Measurements from ENCODE around the gene CCDC57. TPM values are rescaled to one million over a fixed set of nuclear protein-coding genes. Genes with fewer than 3 reads are reported as not detected.

CCDC57 gene
- total RNA-seq, 1 experiment from 2014 or later: 36.6 TPM

- CTCF ChIA-PET: no interaction called here
Observed at GRCh38 chr17:82178499-82179261, 34.0 kb downstream of the CCDC57 start.

DNA sequence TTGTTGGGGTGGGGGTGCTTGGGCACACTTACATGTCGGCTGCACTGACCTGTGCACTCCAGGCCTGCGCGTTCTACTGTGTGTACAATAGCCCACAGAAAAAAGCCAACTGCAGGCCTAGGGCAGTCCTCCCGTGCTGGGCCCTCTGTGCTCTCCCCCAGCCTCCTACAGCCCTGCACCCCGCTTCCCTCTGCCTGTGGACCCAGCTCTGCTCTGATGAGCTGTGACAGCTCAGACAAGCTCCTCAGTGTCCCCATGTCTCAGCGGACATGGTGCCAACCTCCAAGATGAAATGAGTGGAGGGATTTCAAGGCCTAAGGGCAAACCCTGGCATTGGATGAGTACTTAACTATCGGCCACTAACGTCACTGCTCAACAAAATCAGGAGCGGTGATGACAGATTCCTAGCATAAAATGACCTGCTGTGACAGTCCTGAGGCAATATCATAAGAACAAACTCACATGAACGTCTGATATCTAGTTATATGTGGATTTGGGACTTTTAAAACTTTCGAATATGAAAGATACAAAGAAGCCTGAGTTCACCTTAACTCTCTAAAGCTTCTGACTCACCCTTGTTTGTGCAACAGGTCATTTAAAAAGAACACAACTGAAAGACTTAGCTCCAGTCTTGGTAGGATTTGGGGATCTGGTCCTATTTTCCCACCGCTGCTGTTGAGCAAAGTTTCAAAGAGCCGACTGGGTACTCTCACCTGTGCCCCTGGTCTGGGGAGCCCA lies 34.7 kb downstream of the CCDC57 start:
- Histone ChIP-seq H3F3A (ENCODE audit: low read length, unreplicated experiment) (no peaks in the 10 kb centered on the region), H3K27ac (ENCODE audit: low read length) (no peak overlapping the region), H2AFZ (ENCODE audit: low read length) (no peak overlapping the region), H3K4me1 (ENCODE audit: insufficient read depth, low read length) (no peaks in the 10 kb centered on the region), H3K79me2 (ENCODE audit: low read length) (no peaks in the 10 kb centered on the region), H3K4me3 (ENCODE audit: low read length) (no peak overlapping the region), H3K9me3 (ENCODE audit: low read length) (no peaks in the 10 kb centered on the region), H3K27me3 (ENCODE audit: low read length) (no peaks in the 10 kb centered on the region), H3K36me3 (ENCODE audit: low read depth, low read length) (no peaks in the 10 kb centered on the region; the same call in 1 of the 2 replicates), H4K20me1 (ENCODE audit: low read length) (no peaks in the 10 kb centered on the region), H3K9me2 (replicated peaks; ENCODE audit: low read length) (no peaks in the 10 kb centered on the region), H3K9ac (ENCODE audit: low read length) (no peak overlapping the region), H3K4me2 (ENCODE audit: low read length) (no peak overlapping the region)
- ATAC-seq (no peak), DNase-seq (no peak)
- TF ChIP-seq, protein P1, sequence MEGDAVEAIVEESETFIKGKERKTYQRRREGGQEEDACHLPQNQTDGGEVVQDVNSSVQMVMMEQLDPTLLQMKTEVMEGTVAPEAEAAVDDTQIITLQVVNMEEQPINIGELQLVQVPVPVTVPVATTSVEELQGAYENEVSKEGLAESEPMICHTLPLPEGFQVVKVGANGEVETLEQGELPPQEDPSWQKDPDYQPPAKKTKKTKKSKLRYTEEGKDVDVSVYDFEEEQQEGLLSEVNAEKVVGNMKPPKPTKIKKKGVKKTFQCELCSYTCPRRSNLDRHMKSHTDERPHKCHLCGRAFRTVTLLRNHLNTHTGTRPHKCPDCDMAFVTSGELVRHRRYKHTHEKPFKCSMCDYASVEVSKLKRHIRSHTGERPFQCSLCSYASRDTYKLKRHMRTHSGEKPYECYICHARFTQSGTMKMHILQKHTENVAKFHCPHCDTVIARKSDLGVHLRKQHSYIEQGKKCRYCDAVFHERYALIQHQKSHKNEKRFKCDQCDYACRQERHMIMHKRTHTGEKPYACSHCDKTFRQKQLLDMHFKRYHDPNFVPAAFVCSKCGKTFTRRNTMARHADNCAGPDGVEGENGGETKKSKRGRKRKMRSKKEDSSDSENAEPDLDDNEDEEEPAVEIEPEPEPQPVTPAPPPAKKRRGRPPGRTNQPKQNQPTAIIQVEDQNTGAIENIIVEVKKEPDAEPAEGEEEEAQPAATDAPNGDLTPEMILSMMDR (conservative IDR thresholded peaks at IDR 0.05; ENCODE audit: low read depth, low read length): no peak
- TF ChIP-seq EZH2 (IDR thresholded peaks at IDR 0.05; ENCODE audit: low read length, unreplicated experiment): no peak
- TF ChIP-seq EZH2phosphoT487 (IDR thresholded peaks at IDR 0.05; ENCODE audit: borderline replicate concordance, low read length): no peak
- POLR2A ChIA-PET (ENCODE audit: unreplicated experiment): no interaction called here
- no TSS peak for BruUV-seq (replicated peaks)
- CTCF ChIA-PET: no interaction called here
- intact Hi-C loops (cut with micrococcal nuclease): no loop called here

More at GRCh38 chr17:82178499-82179261, 34.0 kb downstream of the CCDC57 start:
- no peaks in the 10 kb centered on the region; the same call in 1 of the 2 replicates for H3K36me3 ChIP-seq (ENCODE audit: low read depth, low read length)
- ATAC-seq (no peak), DNase-seq (no peak)
- no peaks in the 10 kb centered on the region for H3K27me3 ChIP-seq (ENCODE audit: low read length)
- H2AFZ ChIP-seq (ENCODE audit: low read length): no peak overlapping the region
- H3K27ac ChIP-seq (ENCODE audit: low read length): no peak overlapping the region
- TF ChIP-seq EZH2 (IDR thresholded peaks at IDR 0.05; ENCODE audit: low read length, unreplicated experiment) (no peak), EZH2phosphoT487 (IDR thresholded peaks at IDR 0.05; ENCODE audit: borderline replicate concordance, low read length) (no peak)
- TF ChIP-seq, protein P1 (conservative IDR thresholded peaks at IDR 0.05; ENCODE audit: low read depth, low read length): no peak
- H3K4me2 ChIP-seq (ENCODE audit: low read length): no peak overlapping the region
- no peaks in the 10 kb centered on the region for H3K9me3 ChIP-seq (ENCODE audit: low read length)
- no TSS peak for BruUV-seq (replicated peaks)
- H3K4me3 ChIP-seq (ENCODE audit: low read length): no peak overlapping the region
- H3F3A ChIP-seq (ENCODE audit: low read length, unreplicated experiment): no peaks in the 10 kb centered on the region
- no peak overlapping the region for H3K9ac ChIP-seq (ENCODE audit: low read length)
- intact Hi-C loops (cut with micrococcal nuclease): no loop called here
- POLR2A ChIA-PET (ENCODE audit: unreplicated experiment): no interaction called here
- no peaks in the 10 kb centered on the region for H3K4me1 ChIP-seq (ENCODE audit: insufficient read depth, low read length)
- no peaks in the 10 kb centered on the region for H3K79me2 ChIP-seq (ENCODE audit: low read length)
- no peaks in the 10 kb centered on the region for H3K9me2 ChIP-seq (replicated peaks; ENCODE audit: low read length)
- H4K20me1 ChIP-seq (ENCODE audit: low read length): no peaks in the 10 kb centered on the region

- TF ChIP-seq EZH2 (IDR thresholded peaks at IDR 0.05; ENCODE audit: low read length, unreplicated experiment) (no peak), EZH2phosphoT487 (IDR thresholded peaks at IDR 0.05; ENCODE audit: borderline replicate concordance, low read length) (no peak)
- TF ChIP-seq, protein P1 (conservative IDR thresholded peaks at IDR 0.05; ENCODE audit: low read depth, low read length): no peak
- Histone ChIP-seq H4K20me1 (ENCODE audit: low read length) (no peaks in the 10 kb centered on the region), H3K27ac (ENCODE audit: low read length) (no peak overlapping the region), H3K36me3 (ENCODE audit: low read depth, low read length) (peaks cover under 1% of the 10 kb centered on the region; the same call in 1 of the 2 replicates), H3K9me2 (replicated peaks; ENCODE audit: low read length) (no peaks in the 10 kb centered on the region), H3K4me1 (ENCODE audit: insufficient read depth, low read length) (no peaks in the 10 kb centered on the region), H2AFZ (ENCODE audit: low read length) (no peak overlapping the region), H3K4me2 (ENCODE audit: low read length) (no peak overlapping the region), H3K9me3 (ENCODE audit: low read length) (no peaks in the 10 kb centered on the region), H3K9ac (ENCODE audit: low read length) (no peak overlapping the region), H3K4me3 (ENCODE audit: low read length) (no peak overlapping the region), H3K79me2 (ENCODE audit: low read length) (no peaks in the 10 kb centered on the region), H3K27me3 (ENCODE audit: low read length) (no peaks in the 10 kb centered on the region), H3F3A (ENCODE audit: low read length, unreplicated experiment) (no peaks in the 10 kb centered on the region)
- intact Hi-C loops (cut with micrococcal nuclease): no loop called here
- ChIA-PET CTCF (no interaction called here), POLR2A (ENCODE audit: unreplicated experiment) (no interaction called here)
- DNase-seq: no peak
- BruUV-seq (replicated peaks): no TSS peak
- no peak for ATAC-seq
Observed at GRCh38 chr17:82177276-82177675, 35.4 kb downstream of the CCDC57 start.
